ENCODE results near the gene MT1F. TPM values are rescaled to one million over a fixed set of nuclear protein-coding genes. Genes with fewer than 3 reads are reported as not detected.

MT1F gene
- total and polyA plus RNA-seq, 10 of the 15 experiments (the other 5 are each of a cell fraction or from before 2014, with no cell fraction given): 0.28 to 2.5 (median 1.1) TPM; not detected in 1

DNA sequence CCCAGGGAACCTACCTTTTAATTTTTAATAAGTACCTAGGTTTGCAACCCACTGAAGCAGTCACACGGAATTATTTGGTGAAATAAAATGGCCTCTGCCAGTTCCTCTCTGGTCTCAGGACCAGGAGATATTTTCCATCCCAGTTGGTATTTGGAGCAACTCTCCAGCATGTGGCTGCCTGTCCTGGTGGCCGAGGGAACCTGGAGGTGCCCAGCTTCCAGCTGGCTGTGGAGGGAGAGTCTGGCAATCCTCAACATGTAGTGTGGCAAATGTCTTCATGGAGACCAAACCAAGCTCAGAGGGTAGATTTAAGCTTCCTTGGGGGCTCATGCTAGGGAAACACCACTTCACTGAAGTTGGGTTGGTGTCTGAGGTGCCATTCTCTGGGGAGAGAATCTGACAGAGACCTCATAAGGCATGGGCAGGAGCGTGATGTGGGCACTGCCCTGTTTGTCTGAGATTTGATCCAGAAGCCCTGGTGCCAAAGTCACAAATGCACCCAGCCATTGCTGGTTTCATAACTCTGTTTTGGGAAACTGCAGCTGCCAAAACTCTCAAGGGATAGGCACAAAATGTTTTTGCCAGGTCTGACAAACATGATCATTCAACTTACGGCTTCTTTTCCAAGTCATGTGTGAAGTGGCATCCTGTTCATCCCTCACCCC is 27.3 kb downstream of the MT1F start:
- H3K4me2 ChIP-seq (ENCODE audit: control insufficient read depth, insufficient read depth): no peak overlapping the region
- no peak overlapping the region for H3K4me3 ChIP-seq
- no TSS peak for BruUV-seq (replicated peaks)
- no peak overlapping the region for H3K27ac ChIP-seq (ENCODE audit: control insufficient read depth, insufficient read depth)
- intact Hi-C loops (cut with micrococcal nuclease; ENCODE audit: unreplicated experiment) (no loop called here), in situ Hi-C loops (cut with MboI) (loop anchor here (25.0 kb wide), 1 partner anchor 748 kb away; no protein-coding TSS in a partner anchor)
- no peaks in the 10 kb centered on the region for H4K20me1 ChIP-seq (ENCODE audit: control insufficient read depth, insufficient read depth)
- H3K9me3 ChIP-seq (replicated peaks; ENCODE audit: control insufficient read depth, insufficient read depth, low read length): no peaks in the 10 kb centered on the region
- H3K4me1 ChIP-seq (ENCODE audit: control insufficient read depth, insufficient read depth, low read length): peaks cover 12% of the 10 kb centered on the region
- POLR2A ChIA-PET: no interaction called here
- H3K36me3 ChIP-seq (ENCODE audit: control insufficient read depth in 2 of 2, insufficient read depth in 2 of 2, low read length in 1 of 2): no peaks in the 10 kb centered on the region
- H2AFZ ChIP-seq (ENCODE audit: control insufficient read depth, low read depth, low read length): no peak overlapping the region
- no peaks in the 10 kb centered on the region for H3K79me2 ChIP-seq (ENCODE audit: control insufficient read depth, insufficient read depth, low read length)
- RAD21 ChIA-PET (ENCODE audit: unreplicated experiment): interaction anchor here (0.8 to 1.7 kb wide), 3 partner anchors 16 to 81 kb away, joined by 3 to 6 read pairs (median 3); no protein-coding TSS in a partner anchor
- FAIRE-seq (no peak), ATAC-seq (no peak), DNase-seq (ENCODE audit: low read depth, low spot score) (no peak)
- SMC1A ChIA-PET (ENCODE audit: uncharacterized antibody, unreplicated experiment): interaction anchor here (0.6 to 1.8 kb wide), 2 partner anchors 16 to 17 kb away, joined by 3 to 5 read pairs; no protein-coding TSS in a partner anchor
- CTCF ChIA-PET: interaction anchor here (0.7 to 2.5 kb wide), 2 partner anchors 16 to 206 kb away, joined by 3 to 13 read pairs; no protein-coding TSS in a partner anchor
- no peaks in the 10 kb centered on the region; a peak in 2 of 4 replicates for H3K27me3 ChIP-seq (replicated peaks in 1 of 2; ENCODE audit: control insufficient read depth in 2 of 2, insufficient read depth in 2 of 2, low read length in 1 of 2)
- TF ChIP-seq HDAC2 (IDR thresholded peaks at IDR 0.05) (no peak), SREBF1 (IDR thresholded peaks at IDR 0.05; ENCODE audit: low read length) (no peak), CBFB (IDR thresholded peaks at IDR 0.05; ENCODE audit: low read depth) (no peak), ZBTB33 (IDR thresholded peaks at IDR 0.05) (no peak), TARDBP (IDR thresholded peaks at IDR 0.05; ENCODE audit: borderline replicate concordance) (no peak), SPI1 (IDR thresholded peaks at IDR 0.05; ENCODE audit: borderline replicate concordance, insufficient read depth, low read depth, low read length) (no peak), EP300 (IDR thresholded peaks at IDR 0.05; ENCODE audit: borderline replicate concordance in 1 of 2, control insufficient read depth in 1 of 2, low read depth in 2 of 2, low read length in 2 of 2) (no peak)
- TF ChIP-seq, protein P1, sequence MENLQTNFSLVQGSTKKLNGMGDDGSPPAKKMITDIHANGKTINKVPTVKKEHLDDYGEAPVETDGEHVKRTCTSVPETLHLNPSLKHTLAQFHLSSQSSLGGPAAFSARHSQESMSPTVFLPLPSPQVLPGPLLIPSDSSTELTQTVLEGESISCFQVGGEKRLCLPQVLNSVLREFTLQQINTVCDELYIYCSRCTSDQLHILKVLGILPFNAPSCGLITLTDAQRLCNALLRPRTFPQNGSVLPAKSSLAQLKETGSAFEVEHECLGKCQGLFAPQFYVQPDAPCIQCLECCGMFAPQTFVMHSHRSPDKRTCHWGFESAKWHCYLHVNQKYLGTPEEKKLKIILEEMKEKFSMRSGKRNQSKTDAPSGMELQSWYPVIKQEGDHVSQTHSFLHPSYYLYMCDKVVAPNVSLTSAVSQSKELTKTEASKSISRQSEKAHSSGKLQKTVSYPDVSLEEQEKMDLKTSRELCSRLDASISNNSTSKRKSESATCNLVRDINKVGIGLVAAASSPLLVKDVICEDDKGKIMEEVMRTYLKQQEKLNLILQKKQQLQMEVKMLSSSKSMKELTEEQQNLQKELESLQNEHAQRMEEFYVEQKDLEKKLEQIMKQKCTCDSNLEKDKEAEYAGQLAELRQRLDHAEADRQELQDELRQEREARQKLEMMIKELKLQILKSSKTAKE (IDR thresholded peaks at IDR 0.05; ENCODE audit: low read depth, poor library complexity, severe bottlenecking): no peak
- H3K9ac ChIP-seq (ENCODE audit: control insufficient read depth, insufficient read depth, low read length): no peak overlapping the region
- 67% methylated on average over 4 of the region's 4 CpGs for WGBS (ENCODE audit: insufficient coverage, insufficient replicate concordance, low lambda C conversion rate, missing lambda C conversion rate)

Measured in GM12878 (cell line).